ENCODE measurements around the gene SOD3. TPM values are rescaled to one million over a fixed set of nuclear protein-coding genes. Genes with fewer than 3 reads are reported as not detected.

The SOD3 gene
- total RNA-seq, 1 donor from 2014 or later = 86.8 TPM

DNA sequence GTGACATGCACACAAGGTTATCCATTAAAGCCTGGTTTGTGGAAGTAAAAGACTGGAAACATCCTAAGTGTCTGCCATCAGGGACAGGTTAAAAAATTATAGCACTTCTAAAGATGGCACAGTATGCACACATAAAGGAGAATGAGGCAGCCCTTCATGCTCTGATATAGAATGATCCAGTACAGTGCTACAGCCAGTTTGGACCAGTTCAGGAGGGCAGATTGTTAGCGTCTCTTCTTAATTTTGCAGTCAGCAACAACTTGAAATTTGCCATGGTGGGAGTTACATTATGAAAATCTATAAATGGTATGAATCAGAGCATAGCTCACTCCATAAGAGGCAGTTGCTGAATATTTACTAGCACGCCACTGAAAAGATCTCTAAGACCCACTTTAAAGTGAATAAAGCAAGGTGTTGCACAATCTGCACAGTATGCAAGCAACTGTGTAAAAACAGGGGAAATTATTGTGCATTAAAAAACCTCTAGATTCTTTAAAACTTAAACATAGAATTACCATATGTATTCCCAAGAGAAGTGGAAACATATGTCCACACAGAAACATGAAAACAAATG lies 20.3 kb upstream of the SOD3 start:
- DNase-seq (ENCODE audit: low spot score) = no peak

DNA sequence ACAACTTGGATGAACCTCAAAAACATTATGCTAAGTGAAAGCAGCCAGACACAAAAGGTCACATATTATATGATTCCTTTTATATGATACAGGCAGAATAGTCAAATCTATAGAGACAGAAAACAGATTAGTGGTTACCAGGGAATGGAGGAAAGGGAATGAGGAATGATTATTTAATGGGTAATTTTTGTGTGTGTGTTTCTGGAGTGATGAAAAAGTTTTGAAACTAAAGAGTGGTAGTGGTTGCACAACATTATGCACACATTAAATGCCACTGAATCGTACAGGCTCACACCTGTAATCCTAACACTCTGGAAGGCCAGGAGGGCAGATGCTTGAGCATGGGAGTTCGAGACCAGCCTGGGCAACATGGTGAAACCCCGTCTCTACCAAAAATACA lies 19.6 kb upstream of the SOD3 start:
- no peak for DNase-seq (ENCODE audit: low spot score)

DNA sequence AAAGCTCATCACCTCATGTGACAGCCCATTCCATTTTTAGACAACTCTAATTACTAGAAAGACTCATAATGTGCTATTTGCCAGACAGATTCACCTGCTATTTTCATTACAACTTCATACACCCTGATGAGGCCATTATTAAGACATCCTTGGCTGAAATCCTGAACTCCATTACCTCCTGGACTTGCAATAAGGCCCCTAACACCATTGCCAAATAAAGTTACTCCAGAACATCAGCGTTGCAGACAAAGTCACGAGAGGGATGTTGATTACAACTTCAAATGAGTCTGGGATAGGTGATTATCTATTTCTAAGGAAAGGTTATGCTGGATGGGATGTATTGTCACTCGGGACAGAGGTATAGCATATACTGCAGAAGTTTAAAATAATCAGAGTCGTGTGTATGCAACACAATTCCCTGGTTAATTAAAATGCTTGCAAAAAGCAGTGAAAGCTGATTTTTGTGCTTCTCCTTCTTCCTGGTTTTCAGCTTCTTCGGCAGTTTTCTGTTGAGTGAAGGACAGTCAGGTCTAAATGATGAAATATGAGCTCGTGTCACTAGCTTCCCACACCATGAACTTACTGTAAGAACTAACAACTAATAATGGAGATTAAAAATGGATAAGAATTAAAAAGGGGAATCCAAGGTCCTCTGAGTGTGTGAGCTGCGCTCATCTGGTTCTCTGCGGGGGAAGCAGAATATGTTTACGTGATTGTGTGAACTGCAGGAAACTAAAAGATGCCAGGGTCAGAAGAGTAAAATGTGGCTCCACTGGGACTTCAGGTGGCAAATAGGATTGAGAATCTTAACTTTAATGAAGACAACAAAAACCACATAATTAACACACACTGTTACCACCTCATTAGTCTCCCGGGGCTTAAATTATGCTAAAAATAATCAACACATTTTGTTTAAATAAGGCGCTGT lies 17.6 kb upstream of the SOD3 start:
- DNase-seq (ENCODE audit: low spot score) = no peak

DNA sequence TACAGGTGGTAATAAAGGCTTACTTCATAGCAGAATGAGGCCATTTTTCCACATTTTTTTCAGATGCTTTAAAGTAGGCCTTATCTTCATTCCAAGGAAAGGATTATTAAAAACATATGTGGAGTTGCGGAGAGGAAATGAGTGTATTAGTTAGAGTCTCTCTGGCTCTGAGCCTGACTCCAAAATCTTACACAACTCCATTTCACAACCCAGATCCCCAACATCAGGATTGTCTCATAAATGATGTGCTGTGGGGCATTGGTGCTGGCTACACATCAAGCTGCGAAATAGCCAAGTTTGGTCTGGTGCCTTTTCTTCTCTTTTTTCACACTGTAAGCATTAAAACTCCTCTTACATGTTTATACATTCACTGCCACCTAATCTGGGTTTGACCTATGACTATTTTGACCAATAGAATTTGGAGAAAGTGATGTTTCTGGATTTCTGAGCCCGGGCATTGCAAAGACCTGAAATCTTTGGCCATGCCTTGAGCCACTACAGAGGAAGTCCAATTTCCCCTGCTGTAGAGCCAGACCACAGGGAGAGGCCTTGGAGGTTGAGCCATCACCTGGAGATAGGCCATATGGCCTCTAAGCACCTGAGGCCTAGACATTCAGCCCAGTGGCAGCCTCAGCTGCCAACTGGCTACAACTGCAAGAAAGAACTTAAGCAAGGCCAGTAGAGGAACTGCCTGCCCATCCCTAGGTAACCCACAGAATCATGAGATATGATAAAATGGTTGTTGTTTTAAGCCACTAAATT lies 16.7 kb upstream of the SOD3 start:
- DNase-seq (ENCODE audit: low spot score) = peak; percentile 42

DNA sequence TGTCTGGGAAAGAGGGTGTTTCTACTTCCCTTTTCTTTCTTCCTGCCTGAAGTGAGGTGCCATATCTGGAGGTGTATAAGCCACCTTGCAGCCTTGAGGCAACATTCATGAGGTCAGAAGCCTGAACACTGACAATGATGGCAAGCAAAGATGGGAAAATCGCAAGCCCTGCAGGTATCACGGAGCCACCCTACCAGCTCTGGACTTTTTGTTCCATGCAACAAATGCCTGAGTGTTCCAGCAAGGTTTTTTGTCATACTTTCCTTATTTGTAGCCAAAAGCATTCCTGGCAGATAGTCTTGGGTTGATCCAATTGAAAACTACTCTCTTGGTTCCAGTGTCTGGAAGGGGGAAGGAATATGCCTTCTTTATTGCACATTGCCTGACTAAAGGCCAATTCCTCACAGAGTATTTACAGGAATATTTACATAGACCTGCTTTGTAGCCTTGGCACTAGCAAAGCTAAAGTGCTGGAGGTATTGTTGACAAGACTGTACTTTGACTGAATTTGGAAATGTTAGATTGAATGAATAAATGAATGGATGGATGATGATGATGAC lies 14.4 kb upstream of the SOD3 start:
- no peak for DNase-seq (ENCODE audit: low spot score)

DNA sequence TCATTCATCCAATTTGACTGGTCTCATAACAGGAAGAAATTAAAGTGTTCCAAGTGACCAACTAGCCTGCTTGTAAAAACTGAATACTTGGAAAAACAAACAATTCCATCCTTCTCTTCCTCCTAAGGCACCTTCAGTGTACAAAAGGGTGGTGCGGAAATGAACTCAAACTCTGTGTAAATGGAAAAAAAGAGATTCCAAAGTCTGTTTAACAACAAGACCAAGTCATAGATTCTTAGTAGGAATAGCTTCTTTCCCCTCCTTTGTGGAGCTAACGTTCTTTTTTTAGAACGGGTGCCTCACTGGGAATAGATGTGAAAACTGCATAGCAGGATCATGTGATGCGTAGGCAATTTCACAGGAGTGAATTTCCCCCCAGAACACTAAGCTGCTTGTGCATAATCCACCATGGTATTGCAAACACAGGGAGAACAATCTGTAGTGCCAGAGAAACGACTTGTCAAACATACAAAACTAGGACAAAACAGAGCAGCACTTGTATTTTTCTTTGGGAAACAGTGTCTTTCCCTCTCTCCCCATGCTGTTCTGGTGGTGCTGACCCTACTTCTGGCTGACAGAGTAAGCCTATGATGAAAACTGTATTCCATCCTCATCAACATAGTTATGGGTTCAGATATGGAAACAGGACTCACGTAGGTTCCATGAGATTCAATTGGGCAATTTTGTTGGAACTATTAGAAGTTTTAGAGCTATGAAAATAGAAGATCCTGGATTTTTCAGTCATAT lies 13.2 kb upstream of the SOD3 start:
- DNase-seq (ENCODE audit: low spot score) = no peak

DNA sequence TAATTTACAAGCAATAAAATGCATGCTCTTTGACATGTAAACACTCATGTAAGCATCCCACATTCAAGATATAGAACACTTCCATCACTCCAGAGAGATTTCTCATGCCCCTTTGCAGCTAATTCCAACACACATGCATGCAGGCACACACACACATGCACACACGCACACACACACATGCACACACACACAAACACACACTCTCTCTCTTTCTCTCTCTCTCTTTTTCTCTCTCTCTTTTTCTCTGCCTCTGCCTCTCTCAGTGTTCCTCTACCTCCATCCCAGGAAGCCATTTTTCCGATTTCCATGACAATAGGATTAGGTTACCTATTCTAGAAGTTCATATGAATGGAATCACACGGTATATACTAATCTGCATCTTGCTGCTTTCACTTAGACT lies 11.9 kb upstream of the SOD3 start:
- DNase-seq (ENCODE audit: low spot score) = no peak

DNA sequence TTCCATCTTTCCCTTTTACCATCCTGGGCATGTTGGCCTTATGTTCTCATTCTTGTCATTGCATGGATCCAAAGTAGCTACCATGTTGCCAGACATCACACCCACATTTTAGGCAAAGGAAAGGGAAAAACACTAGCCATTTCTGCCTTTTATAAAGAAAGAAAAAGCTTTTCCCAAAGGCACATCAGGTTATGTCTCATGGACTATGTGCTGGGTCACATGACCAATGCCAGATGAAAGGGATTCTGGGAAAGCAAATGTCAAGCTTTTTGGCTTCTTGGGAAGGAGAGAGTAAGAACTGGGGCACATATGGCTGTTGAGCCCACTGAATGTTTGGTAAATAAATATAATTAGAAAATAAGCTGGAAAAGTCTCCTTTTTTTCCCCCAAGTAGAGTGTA lies 4.3 kb upstream of the SOD3 start:
- DNase-seq (ENCODE audit: low spot score) = no peak

DNA sequence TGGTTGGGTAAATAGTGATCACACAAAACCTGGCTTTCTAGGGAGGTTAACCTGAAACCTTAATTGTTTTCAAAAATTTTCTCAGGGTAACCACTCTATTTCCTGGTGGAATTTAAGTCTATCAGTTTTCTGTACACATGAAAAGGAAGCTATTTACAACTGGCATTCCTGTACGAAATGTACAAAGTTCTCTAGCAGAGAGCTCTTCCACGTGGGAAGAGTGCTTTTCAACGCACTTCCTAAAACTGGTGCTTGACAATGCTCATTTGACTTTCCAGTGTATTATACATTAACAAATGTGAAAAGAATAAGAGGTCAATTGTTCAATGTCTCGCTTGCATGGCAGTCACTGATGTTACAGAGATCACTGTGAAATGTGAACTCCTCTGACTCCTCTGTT lies 2.8 kb upstream of the SOD3 start:
- DNase-seq (ENCODE audit: low spot score) = no peak

DNA sequence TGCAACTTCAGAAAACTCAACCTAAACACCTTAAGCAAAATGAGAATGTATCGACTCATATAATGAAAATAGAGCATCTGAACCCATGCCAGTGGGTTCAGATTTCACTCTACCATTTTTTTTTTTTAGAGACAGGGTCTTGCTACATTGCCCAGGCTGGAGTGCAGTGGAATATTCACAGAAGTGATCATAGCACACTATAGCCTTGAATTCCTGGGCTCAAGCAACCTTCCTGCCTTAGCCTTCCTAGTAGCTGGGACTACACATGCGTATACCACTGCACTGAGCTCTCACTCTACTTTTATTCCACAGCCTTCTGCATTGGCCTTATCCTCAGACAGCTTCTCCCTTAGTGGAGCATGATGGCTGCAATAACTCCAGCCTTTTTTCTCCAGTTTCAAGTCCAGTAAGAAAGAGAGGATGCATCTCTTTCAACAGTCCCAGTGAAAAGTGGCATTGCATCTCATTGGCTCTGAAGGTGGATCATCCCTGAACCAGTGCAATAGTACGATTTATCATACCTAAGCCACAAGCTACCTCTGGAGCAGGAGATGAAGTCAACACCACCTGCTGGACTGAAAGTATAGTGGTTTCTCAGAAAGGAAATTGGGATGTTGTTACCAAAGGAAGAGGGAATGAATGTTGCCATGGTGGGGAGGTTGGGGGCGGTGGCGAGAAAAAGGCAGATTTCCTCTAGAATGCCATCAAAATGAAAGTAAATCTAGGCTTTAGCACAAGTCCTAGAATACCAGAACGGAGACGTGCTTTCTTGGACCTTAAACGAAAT lies 2.0 kb upstream of the SOD3 start:
- DNase-seq (ENCODE audit: low spot score) = no peak

DNA sequence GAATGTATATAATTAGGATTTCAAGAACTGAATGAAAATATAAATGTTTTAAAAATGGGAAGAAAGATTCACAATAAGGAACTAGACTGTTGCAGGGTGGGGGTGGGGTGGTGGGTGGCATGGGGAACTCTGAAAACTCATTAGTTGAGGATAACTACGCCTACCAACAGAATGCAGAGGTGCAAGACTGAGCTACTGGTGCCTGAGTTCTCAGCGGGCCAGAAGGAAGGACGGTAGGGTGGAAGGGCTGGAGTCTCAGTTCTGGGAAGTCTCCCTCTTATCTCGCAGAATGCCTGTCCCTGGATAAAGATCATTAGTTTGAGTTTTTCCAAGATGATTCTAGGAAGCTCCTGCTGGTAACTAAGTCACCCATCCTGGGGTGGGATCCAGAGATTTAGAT lies 1.3 kb upstream of the SOD3 start:
- no peak for DNase-seq (ENCODE audit: low spot score)

DNA sequence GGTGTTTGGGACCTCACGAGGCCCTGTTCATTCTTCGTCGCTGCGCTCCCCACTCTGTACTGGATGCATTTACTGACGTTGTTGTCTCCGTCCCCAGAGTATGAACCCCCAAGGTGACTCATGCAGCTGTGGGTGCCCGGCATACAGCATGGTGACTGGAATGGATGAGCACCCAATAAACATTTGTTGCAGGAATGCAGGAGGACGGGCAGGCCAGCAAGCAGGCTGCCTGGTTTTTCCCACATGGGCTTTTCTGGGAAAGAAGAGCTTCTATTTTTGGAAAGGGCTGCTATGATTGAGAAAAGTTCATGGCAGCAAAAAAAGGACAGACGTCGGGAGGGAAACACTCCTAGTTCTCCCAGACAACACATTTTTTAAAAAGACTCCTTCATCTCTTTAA lies 893 bp upstream of the SOD3 start:
- DNase-seq (ENCODE audit: low spot score) = peak; percentile 30

DNA sequence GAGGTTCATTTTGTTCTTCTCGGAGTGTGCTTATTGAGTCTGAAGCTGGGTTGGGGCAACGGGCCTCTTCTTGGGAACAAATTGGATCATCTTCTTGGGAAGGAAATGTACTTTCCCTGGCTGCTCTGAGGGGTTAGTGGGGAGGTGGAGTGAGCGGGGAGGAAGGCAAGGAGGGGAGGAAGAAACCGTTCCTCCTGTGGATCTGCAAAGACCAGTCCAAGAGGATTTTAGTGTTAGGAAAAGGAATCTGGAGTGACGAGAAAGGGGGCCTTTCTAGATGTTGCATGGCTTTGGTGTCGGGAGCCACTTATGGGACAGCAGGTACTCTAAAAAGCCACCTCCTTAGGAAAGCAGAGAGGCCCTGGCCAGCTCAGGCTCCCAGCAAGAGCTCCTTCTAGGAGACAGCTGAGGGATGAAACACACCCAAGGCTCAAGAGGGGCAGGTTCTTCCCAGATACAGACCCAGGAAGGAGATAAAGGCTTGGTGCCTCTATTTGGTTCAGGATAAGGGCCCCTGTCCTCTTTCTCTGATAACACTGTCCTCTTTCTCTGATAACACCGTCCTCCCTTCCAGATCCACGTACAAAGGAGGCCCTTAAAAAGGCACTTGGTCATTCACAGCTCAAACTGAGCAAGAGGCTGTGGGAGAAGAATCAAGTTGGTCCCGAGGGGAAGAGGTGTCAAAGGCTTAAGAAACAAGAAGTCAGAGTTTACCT lies 451 bp downstream of the SOD3 start:
- no peak for DNase-seq (ENCODE audit: low spot score)

DNA sequence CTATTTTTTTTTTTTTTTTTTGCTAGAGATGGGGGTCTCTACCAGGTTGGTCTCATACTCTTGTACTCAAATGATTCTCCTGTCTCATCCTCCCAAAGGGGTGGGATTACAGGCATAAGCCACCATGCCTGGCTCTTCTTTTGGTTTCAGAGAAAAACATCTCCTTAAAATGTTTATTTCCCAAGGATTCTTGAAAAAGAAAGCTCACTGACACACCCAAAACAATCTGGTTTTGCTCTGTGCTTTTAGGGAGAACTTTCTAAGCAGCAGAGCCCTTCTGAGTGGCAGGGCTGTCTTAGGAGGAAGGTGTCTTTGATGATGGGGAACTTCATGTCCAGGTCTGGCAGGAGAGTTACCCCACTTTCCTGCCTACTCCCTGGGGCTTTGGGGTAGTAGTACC lies 1.2 kb downstream of the SOD3 start:
- DNase-seq (ENCODE audit: low spot score) = no peak

DNA sequence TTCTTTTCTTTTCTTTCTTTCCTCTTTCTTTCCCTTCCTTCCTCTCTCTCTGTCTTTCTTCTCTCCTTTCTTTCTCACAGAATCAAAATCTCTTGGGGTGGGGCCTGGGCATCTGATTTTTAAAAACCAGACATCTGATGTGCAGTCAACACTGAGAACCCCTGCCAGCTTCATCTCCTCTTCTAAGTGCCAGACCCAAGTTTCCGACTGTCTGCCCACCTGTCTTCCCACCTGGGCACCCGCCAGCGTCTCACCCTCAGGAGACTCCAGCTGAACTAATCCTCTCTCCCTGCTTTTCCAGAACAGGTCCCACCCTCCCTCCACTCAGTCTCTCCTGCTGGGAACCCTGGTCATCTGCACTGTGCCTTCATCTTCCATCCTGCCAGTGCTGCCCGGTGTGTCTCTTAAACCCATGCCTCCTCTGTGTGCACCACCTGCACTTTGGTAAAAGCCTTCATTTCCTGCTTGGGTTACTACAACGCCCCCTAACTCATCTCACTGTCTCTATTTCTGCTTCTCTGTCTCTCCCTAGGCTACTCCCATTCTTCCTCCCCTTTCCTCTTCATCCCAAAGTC lies 2.8 kb downstream of the SOD3 start:
- DNase-seq (ENCODE audit: low spot score) = no peak

DNA sequence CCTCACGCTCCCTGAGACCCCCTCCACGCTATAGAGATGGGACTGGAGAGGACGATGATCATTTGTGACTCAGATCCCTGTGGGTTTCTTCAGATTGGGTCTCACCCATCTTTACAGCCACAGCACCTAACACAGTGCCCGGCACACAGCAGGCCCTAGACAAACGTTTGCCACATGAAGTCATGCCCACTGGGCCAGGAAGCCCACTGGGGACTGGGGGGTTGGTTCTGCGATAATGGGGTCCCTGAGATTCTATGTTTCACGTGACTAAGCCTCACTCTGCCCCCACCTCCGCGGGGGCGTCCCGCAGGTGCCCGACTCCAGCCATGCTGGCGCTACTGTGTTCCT lies 3.8 kb downstream of the SOD3 start:
- no peak for DNase-seq (ENCODE audit: low spot score)

DNA sequence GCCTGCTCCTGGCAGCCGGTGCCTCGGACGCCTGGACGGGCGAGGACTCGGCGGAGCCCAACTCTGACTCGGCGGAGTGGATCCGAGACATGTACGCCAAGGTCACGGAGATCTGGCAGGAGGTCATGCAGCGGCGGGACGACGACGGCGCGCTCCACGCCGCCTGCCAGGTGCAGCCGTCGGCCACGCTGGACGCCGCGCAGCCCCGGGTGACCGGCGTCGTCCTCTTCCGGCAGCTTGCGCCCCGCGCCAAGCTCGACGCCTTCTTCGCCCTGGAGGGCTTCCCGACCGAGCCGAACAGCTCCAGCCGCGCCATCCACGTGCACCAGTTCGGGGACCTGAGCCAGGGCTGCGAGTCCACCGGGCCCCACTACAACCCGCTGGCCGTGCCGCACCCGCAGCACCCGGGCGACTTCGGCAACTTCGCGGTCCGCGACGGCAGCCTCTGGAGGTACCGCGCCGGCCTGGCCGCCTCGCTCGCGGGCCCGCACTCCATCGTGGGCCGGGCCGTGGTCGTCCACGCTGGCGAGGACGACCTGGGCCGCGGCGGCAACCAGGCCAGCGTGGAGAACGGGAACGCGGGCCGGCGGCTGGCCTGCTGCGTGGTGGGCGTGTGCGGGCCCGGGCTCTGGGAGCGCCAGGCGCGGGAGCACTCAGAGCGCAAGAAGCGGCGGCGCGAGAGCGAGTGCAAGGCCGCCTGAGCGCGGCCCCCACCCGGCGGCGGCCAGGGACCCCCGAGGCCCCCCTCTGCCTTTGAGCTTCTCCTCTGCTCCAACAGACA lies 4.4 kb downstream of the SOD3 start:
- no peak for DNase-seq (ENCODE audit: low spot score)

DNA sequence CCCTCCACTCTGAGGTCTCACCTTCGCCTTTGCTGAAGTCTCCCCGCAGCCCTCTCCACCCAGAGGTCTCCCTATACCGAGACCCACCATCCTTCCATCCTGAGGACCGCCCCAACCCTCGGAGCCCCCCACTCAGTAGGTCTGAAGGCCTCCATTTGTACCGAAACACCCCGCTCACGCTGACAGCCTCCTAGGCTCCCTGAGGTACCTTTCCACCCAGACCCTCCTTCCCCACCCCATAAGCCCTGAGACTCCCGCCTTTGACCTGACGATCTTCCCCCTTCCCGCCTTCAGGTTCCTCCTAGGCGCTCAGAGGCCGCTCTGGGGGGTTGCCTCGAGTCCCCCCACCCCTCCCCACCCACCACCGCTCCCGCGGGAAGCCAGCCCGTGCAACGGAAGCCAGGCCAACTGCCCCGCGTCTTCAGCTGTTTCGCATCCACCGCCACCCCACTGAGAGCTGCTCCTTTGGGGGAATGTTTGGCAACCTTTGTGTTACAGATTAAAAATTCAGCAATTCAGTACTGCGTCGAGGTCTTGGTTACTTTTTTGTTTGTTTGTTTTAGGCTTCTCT lies 5.0 kb downstream of the SOD3 start:
- no peak for DNase-seq (ENCODE audit: low spot score)
